GM18505 (cell line): ENCODE measurements around the gene CHSY3.
A peak's percentile ranks its signal among the peaks of the same experiment; 100 is the strongest.

Source experiments
- ATAC-seq: cut with Tn5 transposase; IDR thresholded peaks from one replicate; pipeline ENCODE4 v1.9.1; 2021; ENCODE audit not compliant: unreplicated experiment
- POLR2A ChIP-seq: IDR thresholded peaks from 4 replicates; pipeline ENCODE4 v1.6.1; 2011; ENCODE audit warnings: borderline replicate concordance; ENCODE audit not compliant: insufficient read depth, insufficient read length; ENCODE audit errors: extremely low read depth

The CHSY3 gene

DNA sequence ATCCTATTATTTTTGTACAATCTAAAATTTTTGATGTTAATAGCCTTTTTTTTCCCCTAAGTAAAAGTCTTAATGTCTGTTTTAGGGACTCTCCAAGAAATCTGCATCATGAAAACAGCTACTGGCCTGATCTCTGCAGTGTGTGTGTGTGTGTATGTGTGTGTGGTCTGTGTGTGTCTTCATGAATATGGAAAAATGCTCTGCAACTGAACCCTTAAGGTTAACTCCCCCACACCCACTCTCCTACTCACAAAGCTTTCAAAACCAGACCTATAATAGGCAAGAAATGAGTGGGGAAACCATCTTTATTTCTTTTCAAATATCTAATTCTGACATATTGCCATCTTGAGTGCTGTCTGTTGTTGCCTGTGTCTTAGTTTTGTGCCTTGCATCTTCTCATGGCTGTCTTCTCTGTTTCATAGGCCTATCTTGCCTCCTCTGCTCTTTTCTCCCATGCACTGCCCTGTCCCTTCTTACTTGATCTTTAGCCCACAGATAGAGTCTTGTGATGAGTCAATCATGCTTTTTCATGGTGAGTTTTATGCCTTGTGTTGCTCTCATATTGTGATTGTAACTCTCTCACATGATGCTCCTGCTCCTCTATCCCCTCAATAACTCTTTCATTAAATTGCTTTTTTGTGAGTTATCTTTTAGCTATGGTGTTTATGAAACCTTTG, 68.3 kb downstream of the CHSY3 start:
- no peak for TF ChIP-seq POLR2A
- no peak for ATAC-seq

DNA sequence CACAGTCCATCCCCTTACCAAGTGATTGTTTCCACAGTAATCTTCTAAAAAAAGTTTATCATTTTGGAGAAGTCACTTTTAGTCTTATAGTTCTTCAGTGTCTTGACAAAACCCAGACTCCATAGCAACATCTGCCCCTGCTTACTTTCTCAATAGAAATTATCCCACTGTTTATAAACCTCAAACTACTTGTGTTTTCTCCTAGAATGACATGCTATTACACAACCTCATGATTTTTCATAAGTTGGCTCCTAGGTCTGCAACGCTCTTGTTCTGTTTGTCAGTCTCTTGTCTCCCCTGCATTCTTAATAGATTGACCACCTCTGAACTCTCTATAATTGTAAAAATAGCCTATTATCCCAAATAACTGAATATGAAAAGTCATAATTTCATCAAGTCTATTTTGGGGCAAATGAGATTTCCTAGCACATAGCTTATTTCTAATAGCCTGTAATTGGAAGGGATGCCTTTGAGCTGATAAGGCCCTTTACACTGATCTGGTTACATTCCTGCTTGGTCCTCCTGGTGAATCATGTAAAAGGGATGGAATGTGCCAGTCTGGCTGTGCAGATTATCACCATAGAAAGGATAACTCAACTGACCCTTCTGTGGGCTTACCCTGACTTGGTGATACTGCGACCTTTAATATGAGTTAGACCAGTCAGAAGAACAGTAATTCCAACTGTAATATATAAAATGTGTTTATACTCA, 69.6 kb downstream of the CHSY3 start:
- ATAC-seq: no peak
- TF ChIP-seq POLR2A: no peak

GRCh38 chr5:129977810-129978209, 73.5 kb downstream of the CHSY3 start:
- peak; percentile 72 for ATAC-seq
- TF ChIP-seq POLR2A: no peak

GRCh38 chr5:129978270-129978669, 74.0 kb downstream of the CHSY3 start:
- no peak for TF ChIP-seq POLR2A
- ATAC-seq: no peak

DNA sequence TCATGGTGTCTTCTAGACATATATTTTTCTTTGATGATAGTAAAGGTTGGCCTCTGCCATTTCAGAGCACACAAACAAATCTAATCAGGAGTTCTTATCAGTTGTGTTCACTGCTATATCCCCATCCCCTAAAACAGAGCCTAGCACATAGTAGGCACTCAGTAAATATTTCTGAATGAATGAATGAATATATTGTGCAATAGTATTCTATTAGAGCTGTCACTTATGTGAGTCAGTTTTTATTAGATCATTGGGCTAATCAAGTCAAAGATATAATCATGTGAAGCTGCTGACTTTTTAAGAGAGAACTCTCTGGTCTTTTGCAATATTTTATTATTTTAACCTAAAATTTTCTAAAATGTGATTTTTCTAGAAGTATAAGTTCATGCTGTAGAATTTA, 84.2 kb downstream of the CHSY3 start:
- ATAC-seq: no peak
- TF ChIP-seq POLR2A: no peak

DNA sequence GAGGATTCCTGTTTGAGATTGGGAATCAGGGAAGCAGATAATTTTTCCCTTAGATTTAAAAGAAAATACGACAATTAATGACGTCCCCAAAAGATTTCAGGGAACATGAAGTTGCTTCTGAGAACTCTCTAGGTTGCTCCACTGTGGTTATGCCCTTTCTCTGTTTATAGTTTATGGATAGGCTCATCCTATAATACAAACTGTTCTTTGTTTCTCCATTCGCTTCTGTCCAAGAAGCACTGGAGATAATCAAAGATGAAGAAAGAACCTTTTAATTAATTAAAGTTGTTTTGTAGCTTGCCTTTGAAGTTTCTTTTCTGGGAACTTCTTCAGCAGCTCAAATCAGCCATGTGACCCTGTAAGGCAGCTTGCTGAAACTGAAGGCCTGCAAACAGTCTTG, 87.5 kb downstream of the CHSY3 start:
- no peak for ATAC-seq
- no peak for TF ChIP-seq POLR2A

DNA sequence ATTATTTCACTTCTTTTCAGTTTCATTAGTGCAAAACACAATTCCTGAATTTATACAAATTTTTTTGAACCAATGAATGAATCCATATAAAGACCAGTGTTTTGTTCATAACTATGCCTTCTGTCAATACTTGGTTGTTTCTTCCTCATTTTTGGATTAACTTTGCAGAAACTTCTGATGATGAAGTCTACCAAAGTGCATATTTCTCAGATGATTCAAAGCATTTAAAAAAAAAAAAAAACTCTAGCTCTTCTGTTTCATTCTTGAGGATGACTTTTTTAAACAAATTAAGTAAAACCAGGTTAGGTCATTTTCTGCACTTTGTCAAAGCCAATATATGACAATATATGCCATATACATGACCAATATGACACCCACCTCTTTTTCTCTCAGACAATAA, 92.6 kb downstream of the CHSY3 start:
- TF ChIP-seq POLR2A: no peak
- no peak for ATAC-seq

DNA sequence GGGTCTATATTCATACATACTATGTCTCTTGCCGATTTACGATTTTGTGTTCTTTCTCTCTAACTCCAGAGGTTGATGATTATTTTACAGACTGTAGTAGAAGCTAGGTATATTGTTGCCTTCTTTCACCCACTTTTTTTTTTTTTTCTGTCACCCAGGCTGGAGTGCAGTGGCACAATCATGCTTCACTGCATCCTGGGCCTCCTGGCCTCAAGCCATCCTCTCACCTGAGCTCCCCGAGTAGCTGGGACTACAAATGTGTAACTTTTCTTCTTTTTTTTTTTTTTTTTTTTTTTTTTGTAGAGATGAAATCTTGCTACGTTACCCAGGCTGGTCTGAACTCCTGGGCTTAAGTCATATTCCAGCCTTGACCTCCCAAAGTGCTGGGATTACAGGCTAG, 96.2 kb downstream of the CHSY3 start:
- ATAC-seq: no peak
- no peak for TF ChIP-seq POLR2A

- no peak for ATAC-seq
- TF ChIP-seq POLR2A: no peak
Observed at GRCh38 chr5:130002183-130002582, 97.9 kb downstream of the CHSY3 start.

DNA sequence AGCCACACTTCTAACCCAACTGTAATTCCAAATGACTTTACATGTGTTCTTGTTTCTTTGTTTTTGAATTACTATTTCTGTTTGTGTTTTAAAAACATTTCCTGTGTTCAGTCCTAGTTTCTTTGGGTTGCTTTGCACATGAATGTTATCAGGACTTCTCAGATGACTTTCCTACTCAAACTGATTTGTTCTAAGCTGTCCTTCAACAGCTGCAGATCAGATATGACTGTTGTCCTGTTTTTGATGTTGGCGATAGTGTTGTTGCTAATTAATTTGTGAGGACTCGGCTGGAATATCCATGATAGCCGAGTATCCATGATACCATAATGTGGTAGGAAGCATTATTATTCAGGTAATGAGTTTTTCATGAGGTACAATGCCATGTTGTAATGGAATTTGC, 98.6 kb downstream of the CHSY3 start:
- no peak for TF ChIP-seq POLR2A

GRCh38 chr5:130011986-130012385, 107.7 kb downstream of the CHSY3 start:
- no peak for ATAC-seq
- TF ChIP-seq POLR2A: no peak

More for the DNA sequence above, 98.6 kb downstream of the CHSY3 start:
- ATAC-seq: no peak

DNA sequence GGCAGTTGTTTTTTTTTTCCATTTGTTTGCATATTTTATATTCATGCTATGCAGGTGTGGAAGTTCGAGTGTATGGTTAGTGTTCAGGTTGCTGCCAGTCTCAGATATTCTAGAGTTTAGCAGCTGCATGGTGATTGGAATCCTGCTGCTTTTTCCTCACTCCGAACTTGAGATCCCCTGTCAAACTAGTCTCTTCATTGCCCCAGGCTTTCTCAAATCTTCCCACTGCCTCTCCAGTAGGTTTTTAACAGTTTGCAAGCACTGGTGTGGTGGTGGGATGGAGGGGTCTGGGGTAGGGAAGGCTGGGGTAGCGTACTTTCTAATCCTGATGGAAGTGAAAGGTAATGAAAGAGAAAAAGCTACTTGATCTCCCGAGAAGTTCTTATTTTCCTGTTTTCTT, 112.9 kb downstream of the CHSY3 start:
- TF ChIP-seq POLR2A: no peak
- no peak for ATAC-seq

- no peak for ATAC-seq
- no peak for TF ChIP-seq POLR2A
Observed at GRCh38 chr5:130018641-130019040, 114.4 kb downstream of the CHSY3 start.

- no peak for TF ChIP-seq POLR2A
- ATAC-seq: no peak
Observed at GRCh38 chr5:130021000-130021399, 116.7 kb downstream of the CHSY3 start.
